Measurements from ENCODE around the gene MRGPRD. TPM values are rescaled to one million over a fixed set of nuclear protein-coding genes. Genes with fewer than 3 reads are reported as not detected.

MRGPRD gene
- total RNA-seq, 2 donors from 2014 or later = not detected

Other genes with a start within 250 kb of the MRGPRD start
- gene TESMIN, start 229.5 kb downstream of the MRGPRD start, total RNA-seq = 1 to 10 TPM; 5.0 to 5.5 TPM
- gene CPT1A, start 139.1 kb downstream of the MRGPRD start, total RNA-seq = 10 to 100 TPM; 29.5 to 33.3 TPM
- 10 to 100 TPM; 34.4 to 37.2 TPM for gene MRPL21, start 77.2 kb downstream of the MRGPRD start, total RNA-seq
- gene IGHMBP2, start 77.1 kb downstream of the MRGPRD start, total RNA-seq = 10 to 100 TPM; 27.5 to 28.4 TPM
- not detected for gene MRGPRF, start 32.3 kb upstream of the MRGPRD start, total RNA-seq
- gene TPCN2, start 67.9 kb upstream of the MRGPRD start, total RNA-seq = 10 to 100 TPM in 1 of 2 donors, 1 to 10 TPM in 1; 9.1 to 16.4 TPM
- gene SMIM38, start 174.9 kb upstream of the MRGPRD start, total RNA-seq = under 1 TPM; 0.22 to 0.34 TPM